Measurements from ENCODE around the gene MGLL.

MGLL gene

GRCh38 chr3:127796045-127796830, 26.1 kb downstream of the MGLL start:
- no peak for TF ChIP-seq EZH2 (IDR thresholded peaks at IDR 0.05; ENCODE audit: borderline replicate concordance, low read depth, low read length, severe bottlenecking)
- DNase-seq (no peak), ATAC-seq (ENCODE audit: insufficient read depth, low read depth) (no peak)
- Histone ChIP-seq H3K4me2 (ENCODE audit: insufficient read depth, low read length) (no peak overlapping the region), H3K4me3 (ENCODE audit: low read depth in 1 of 2, low read length in 2 of 2) (no peak overlapping the region), H3K79me2 (ENCODE audit: insufficient read depth, low read length) (no peaks in the 10 kb centered on the region), H3K36me3 (ENCODE audit: insufficient read depth, low read length) (no peaks in the 10 kb centered on the region), H3K4me1 (ENCODE audit: insufficient read depth, low read length) (no peaks in the 10 kb centered on the region), H3K9ac (ENCODE audit: low read depth, low read length) (no peak overlapping the region), H2AFZ (ENCODE audit: low read depth, low read length) (no peak overlapping the region), H3K27ac (ENCODE audit: low read length) (no peak overlapping the region), H4K20me1 (ENCODE audit: insufficient read depth, low read length) (no peaks in the 10 kb centered on the region), H3K27me3 (ENCODE audit: insufficient read depth, low read length, poor library complexity) (no peaks in the 10 kb centered on the region), H3K9me3 (ENCODE audit: insufficient read depth, low read length, severe bottlenecking) (no peaks in the 10 kb centered on the region)

- TF ChIP-seq CTCF (IDR thresholded peaks at IDR 0.05; ENCODE audit: borderline replicate concordance, extremely low read depth, low read length, poor library complexity, severe bottlenecking): no peak
- TF ChIP-seq EZH2 (IDR thresholded peaks at IDR 0.05; ENCODE audit: borderline replicate concordance, low read depth, low read length, severe bottlenecking): no peak
- peaks cover 8% of the 10 kb centered on the region for H3K27me3 ChIP-seq (ENCODE audit: insufficient read depth, low read length, poor library complexity)
- no peaks in the 10 kb centered on the region for H3K4me1 ChIP-seq (ENCODE audit: insufficient read depth, low read length)
- H3K27ac ChIP-seq (ENCODE audit: low read length): no peak overlapping the region
- no peak overlapping the region for H3K9ac ChIP-seq (ENCODE audit: low read depth, low read length)
- H2AFZ ChIP-seq (ENCODE audit: low read depth, low read length): no peak overlapping the region
- no peaks in the 10 kb centered on the region for H3K79me2 ChIP-seq (ENCODE audit: insufficient read depth, low read length)
- no peak for DNase-seq
- no peaks in the 10 kb centered on the region for H4K20me1 ChIP-seq (ENCODE audit: insufficient read depth, low read length)
- H3K4me3 ChIP-seq (ENCODE audit: low read depth in 1 of 2, low read length in 2 of 2): no peak overlapping the region
- H3K4me2 ChIP-seq (ENCODE audit: insufficient read depth, low read length): no peak overlapping the region
- H3K9me3 ChIP-seq (ENCODE audit: insufficient read depth, low read length, severe bottlenecking): no peaks in the 10 kb centered on the region
- ATAC-seq (ENCODE audit: insufficient read depth, low read depth): no peak
- no peaks in the 10 kb centered on the region for H3K36me3 ChIP-seq (ENCODE audit: insufficient read depth, low read length)
Measured at GRCh38 chr3:127794972-127795371, 27.3 kb downstream of the MGLL start.

GRCh38 chr3:127794402-127794801, 27.9 kb downstream of the MGLL start:
- no peak overlapping the region for H3K9ac ChIP-seq (ENCODE audit: low read depth, low read length)
- ATAC-seq (ENCODE audit: insufficient read depth, low read depth) (no peak), DNase-seq (no peak)
- no peaks in the 10 kb centered on the region for H3K36me3 ChIP-seq (ENCODE audit: insufficient read depth, low read length)
- H3K4me3 ChIP-seq (ENCODE audit: low read depth in 1 of 2, low read length in 2 of 2): no peak overlapping the region
- H3K79me2 ChIP-seq (ENCODE audit: insufficient read depth, low read length): no peaks in the 10 kb centered on the region
- no peak for TF ChIP-seq EZH2 (IDR thresholded peaks at IDR 0.05; ENCODE audit: borderline replicate concordance, low read depth, low read length, severe bottlenecking)
- no peak for TF ChIP-seq CTCF (IDR thresholded peaks at IDR 0.05; ENCODE audit: borderline replicate concordance, extremely low read depth, low read length, poor library complexity, severe bottlenecking)
- no peaks in the 10 kb centered on the region for H4K20me1 ChIP-seq (ENCODE audit: insufficient read depth, low read length)
- H3K9me3 ChIP-seq (ENCODE audit: insufficient read depth, low read length, severe bottlenecking): no peaks in the 10 kb centered on the region
- H3K4me1 ChIP-seq (ENCODE audit: insufficient read depth, low read length): no peaks in the 10 kb centered on the region
- no peak overlapping the region for H3K4me2 ChIP-seq (ENCODE audit: insufficient read depth, low read length)
- H3K27ac ChIP-seq (ENCODE audit: low read length): no peak overlapping the region
- peaks cover 8% of the 10 kb centered on the region for H3K27me3 ChIP-seq (ENCODE audit: insufficient read depth, low read length, poor library complexity)
- H2AFZ ChIP-seq (ENCODE audit: low read depth, low read length): no peak overlapping the region

GRCh38 chr3:127792541-127793292, 29.6 kb downstream of the MGLL start:
- no peak overlapping the region for H3K4me2 ChIP-seq (ENCODE audit: insufficient read depth, low read length)
- no peaks in the 10 kb centered on the region for H3K79me2 ChIP-seq (ENCODE audit: insufficient read depth, low read length)
- ATAC-seq (ENCODE audit: insufficient read depth, low read depth) (no peak), DNase-seq (no peak)
- no peak overlapping the region for H3K27ac ChIP-seq (ENCODE audit: low read length)
- no peaks in the 10 kb centered on the region for H4K20me1 ChIP-seq (ENCODE audit: insufficient read depth, low read length)
- no peak overlapping the region for H2AFZ ChIP-seq (ENCODE audit: low read depth, low read length)
- peaks cover 8% of the 10 kb centered on the region for H3K27me3 ChIP-seq (ENCODE audit: insufficient read depth, low read length, poor library complexity)
- no peaks in the 10 kb centered on the region for H3K9me3 ChIP-seq (ENCODE audit: insufficient read depth, low read length, severe bottlenecking)
- no peaks in the 10 kb centered on the region for H3K36me3 ChIP-seq (ENCODE audit: insufficient read depth, low read length)
- H3K4me3 ChIP-seq (ENCODE audit: low read depth in 1 of 2, low read length in 2 of 2): no peak overlapping the region
- TF ChIP-seq CTCF (IDR thresholded peaks at IDR 0.05; ENCODE audit: borderline replicate concordance, extremely low read depth, low read length, poor library complexity, severe bottlenecking) (no peak), EZH2 (IDR thresholded peaks at IDR 0.05; ENCODE audit: borderline replicate concordance, low read depth, low read length, severe bottlenecking) (no peak)
- H3K4me1 ChIP-seq (ENCODE audit: insufficient read depth, low read length): no peaks in the 10 kb centered on the region
- no peak overlapping the region for H3K9ac ChIP-seq (ENCODE audit: low read depth, low read length)
